ENCODE results near the gene AAR2.

Gene AAR2

GRCh38 chr20:36261389-36262105 lies 25.3 kb downstream of the AAR2 start:
- DNase-seq: no peak

GRCh38 chr20:36262440-36262839 lies 26.2 kb downstream of the AAR2 start:
- no peak for DNase-seq

- no peak for DNase-seq
Observed at GRCh38 chr20:36264426-36265246, 28.4 kb downstream of the AAR2 start.

GRCh38 chr20:36266189-36266588 lies 29.9 kb downstream of the AAR2 start:
- DNase-seq: no peak

GRCh38 chr20:36267605-36268381 lies 31.5 kb downstream of the AAR2 start:
- DNase-seq: peak in 1 of 2 donors; percentile 3

- DNase-seq: peak in 1 of 2 donors; percentile 45
Observed at GRCh38 chr20:36268440-36269342, 32.4 kb downstream of the AAR2 start.

- DNase-seq: no peak
Observed at GRCh38 chr20:36269507-36269906, 33.2 kb downstream of the AAR2 start.

GRCh38 chr20:36270744-36271638 lies 34.7 kb downstream of the AAR2 start:
- no peak for DNase-seq

- no peak for DNase-seq
Observed at GRCh38 chr20:36271639-36272546, 35.6 kb downstream of the AAR2 start.

GRCh38 chr20:36272547-36273220 lies 36.4 kb downstream of the AAR2 start:
- DNase-seq: no peak

- no peak for DNase-seq
Observed at GRCh38 chr20:36273414-36274180, 37.3 kb downstream of the AAR2 start.

- no peak for DNase-seq
Observed at GRCh38 chr20:36274181-36274841, 38.0 kb downstream of the AAR2 start.

- no peak for DNase-seq
Observed at GRCh38 chr20:36275011-36275410, 38.7 kb downstream of the AAR2 start.

GRCh38 chr20:36275441-36276189 lies 39.3 kb downstream of the AAR2 start:
- DNase-seq: no peak

GRCh38 chr20:36277546-36277945 lies 41.3 kb downstream of the AAR2 start:
- DNase-seq: no peak

- DNase-seq: no peak
Observed at GRCh38 chr20:36279362-36279761, 43.1 kb downstream of the AAR2 start.

- DNase-seq: no peak
Observed at GRCh38 chr20:36279776-36280175, 43.5 kb downstream of the AAR2 start.

All from hippocampal formation (tissue), 2 donors.